ENCODE data around the gene MAB21L2. TPM values are rescaled to one million over a fixed set of nuclear protein-coding genes. Genes with fewer than 3 reads are reported as not detected.

The MAB21L2 gene
- total RNA-seq, 1 experiment from 2014 or later: not detected

GRCh38 chr4:150577796-150578195, 4.2 kb upstream of the MAB21L2 start (continued):
- TF ChIP-seq AFF4 (CRISPR knock-in tag; IDR thresholded peaks at IDR 0.05; ENCODE audit: borderline replicate concordance): no peak
- TF ChIP-seq, protein P1, sequence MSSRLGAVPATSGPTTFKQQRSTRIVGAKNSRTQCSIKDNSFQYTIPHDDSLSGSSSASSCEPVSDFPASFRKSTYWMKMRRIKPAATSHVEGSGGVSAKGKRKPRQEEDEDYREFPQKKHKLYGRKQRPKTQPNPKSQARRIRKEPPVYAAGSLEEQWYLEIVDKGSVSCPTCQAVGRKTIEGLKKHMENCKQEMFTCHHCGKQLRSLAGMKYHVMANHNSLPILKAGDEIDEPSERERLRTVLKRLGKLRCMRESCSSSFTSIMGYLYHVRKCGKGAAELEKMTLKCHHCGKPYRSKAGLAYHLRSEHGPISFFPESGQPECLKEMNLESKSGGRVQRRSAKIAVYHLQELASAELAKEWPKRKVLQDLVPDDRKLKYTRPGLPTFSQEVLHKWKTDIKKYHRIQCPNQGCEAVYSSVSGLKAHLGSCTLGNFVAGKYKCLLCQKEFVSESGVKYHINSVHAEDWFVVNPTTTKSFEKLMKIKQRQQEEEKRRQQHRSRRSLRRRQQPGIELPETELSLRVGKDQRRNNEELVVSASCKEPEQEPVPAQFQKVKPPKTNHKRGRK (CRISPR knock-in tag; IDR thresholded peaks at IDR 0.05; ENCODE audit: borderline replicate concordance): no peak
- TF ChIP-seq, protein P2, sequence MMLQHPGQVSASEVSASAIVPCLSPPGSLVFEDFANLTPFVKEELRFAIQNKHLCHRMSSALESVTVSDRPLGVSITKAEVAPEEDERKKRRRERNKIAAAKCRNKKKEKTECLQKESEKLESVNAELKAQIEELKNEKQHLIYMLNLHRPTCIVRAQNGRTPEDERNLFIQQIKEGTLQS (CRISPR knock-in tag; conservative IDR thresholded peaks at IDR 0.05): no peak
- no peak for TF ChIP-seq CBFB (CRISPR knock-in tag; IDR thresholded peaks at IDR 0.05; ENCODE audit: low read depth)
- no peak for TF ChIP-seq OVOL2 (CRISPR knock-in tag; IDR thresholded peaks at IDR 0.05; ENCODE audit: borderline replicate concordance)
- TF ChIP-seq SP1 (CRISPR knock-in tag; conservative IDR thresholded peaks at IDR 0.05): no peak
- TF ChIP-seq ZNF423 (CRISPR knock-in tag; IDR thresholded peaks at IDR 0.05): no peak
- no peak for TF ChIP-seq RELA (CRISPR knock-in tag; IDR thresholded peaks at IDR 0.05; ENCODE audit: borderline replicate concordance)
- no peak for TF ChIP-seq FOXK1 (CRISPR knock-in tag; IDR thresholded peaks at IDR 0.05)
- TF ChIP-seq, protein P3, sequence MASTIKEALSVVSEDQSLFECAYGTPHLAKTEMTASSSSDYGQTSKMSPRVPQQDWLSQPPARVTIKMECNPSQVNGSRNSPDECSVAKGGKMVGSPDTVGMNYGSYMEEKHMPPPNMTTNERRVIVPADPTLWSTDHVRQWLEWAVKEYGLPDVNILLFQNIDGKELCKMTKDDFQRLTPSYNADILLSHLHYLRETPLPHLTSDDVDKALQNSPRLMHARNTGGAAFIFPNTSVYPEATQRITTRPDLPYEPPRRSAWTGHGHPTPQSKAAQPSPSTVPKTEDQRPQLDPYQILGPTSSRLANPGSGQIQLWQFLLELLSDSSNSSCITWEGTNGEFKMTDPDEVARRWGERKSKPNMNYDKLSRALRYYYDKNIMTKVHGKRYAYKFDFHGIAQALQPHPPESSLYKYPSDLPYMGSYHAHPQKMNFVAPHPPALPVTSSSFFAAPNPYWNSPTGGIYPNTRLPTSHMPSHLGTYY (CRISPR knock-in tag; IDR thresholded peaks at IDR 0.05): no peak
- TF ChIP-seq ELF4 (CRISPR knock-in tag; IDR thresholded peaks at IDR 0.05; ENCODE audit: low read depth): no peak

GRCh38 chr4:150578745-150579501, 3.0 kb upstream of the MAB21L2 start:
- peak overlapping the region; percentile 78 for H3K4me3 Mint-ChIP-seq
- H3K27ac Mint-ChIP-seq: no peak overlapping the region
- H3K36me3 Mint-ChIP-seq: no peaks in the 10 kb centered on the region
- POLR2A ChIA-PET: interaction anchor here (0.6 kb wide), 1 partner anchor 11 kb away, joined by 4 read pairs; no protein-coding TSS in a partner anchor
- H3K9me3 Mint-ChIP-seq: no peaks in the 10 kb centered on the region
- CTCF ChIA-PET: interaction anchor here (0.7 to 1.3 kb wide), 2 partner anchors 12 to 14 kb away, joined by 4 to 6 read pairs; no protein-coding TSS in a partner anchor
- peak; percentile 21 for DNase-seq (ENCODE audit: low spot score)
- ATAC-seq: peak; percentile 10
- H3K27me3 Mint-ChIP-seq (ENCODE audit: low read depth): peaks cover 56% of the 10 kb centered on the region
- H3K4me1 Mint-ChIP-seq: peaks cover 40% of the 10 kb centered on the region
- no peak for TF ChIP-seq FOXJ3 (CRISPR knock-in tag; IDR thresholded peaks at IDR 0.05; ENCODE audit: borderline replicate concordance)
- TF ChIP-seq, protein P4, sequence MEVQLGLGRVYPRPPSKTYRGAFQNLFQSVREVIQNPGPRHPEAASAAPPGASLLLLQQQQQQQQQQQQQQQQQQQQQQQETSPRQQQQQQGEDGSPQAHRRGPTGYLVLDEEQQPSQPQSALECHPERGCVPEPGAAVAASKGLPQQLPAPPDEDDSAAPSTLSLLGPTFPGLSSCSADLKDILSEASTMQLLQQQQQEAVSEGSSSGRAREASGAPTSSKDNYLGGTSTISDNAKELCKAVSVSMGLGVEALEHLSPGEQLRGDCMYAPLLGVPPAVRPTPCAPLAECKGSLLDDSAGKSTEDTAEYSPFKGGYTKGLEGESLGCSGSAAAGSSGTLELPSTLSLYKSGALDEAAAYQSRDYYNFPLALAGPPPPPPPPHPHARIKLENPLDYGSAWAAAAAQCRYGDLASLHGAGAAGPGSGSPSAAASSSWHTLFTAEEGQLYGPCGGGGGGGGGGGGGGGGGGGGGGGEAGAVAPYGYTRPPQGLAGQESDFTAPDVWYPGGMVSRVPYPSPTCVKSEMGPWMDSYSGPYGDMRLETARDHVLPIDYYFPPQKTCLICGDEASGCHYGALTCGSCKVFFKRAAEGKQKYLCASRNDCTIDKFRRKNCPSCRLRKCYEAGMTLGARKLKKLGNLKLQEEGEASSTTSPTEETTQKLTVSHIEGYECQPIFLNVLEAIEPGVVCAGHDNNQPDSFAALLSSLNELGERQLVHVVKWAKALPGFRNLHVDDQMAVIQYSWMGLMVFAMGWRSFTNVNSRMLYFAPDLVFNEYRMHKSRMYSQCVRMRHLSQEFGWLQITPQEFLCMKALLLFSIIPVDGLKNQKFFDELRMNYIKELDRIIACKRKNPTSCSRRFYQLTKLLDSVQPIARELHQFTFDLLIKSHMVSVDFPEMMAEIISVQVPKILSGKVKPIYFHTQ (CRISPR knock-in tag; IDR thresholded peaks at IDR 0.05): no peak
- no peak for TF ChIP-seq ZNF281 (CRISPR knock-in tag; IDR thresholded peaks at IDR 0.05)
- TF ChIP-seq STAT6 (CRISPR knock-in tag; conservative IDR thresholded peaks at IDR 0.05; ENCODE audit: low read depth): no peak
- no peak for TF ChIP-seq ETV6 (CRISPR knock-in tag; IDR thresholded peaks at IDR 0.05)
- no peak for TF ChIP-seq E2F1 (CRISPR knock-in tag; IDR thresholded peaks at IDR 0.05)
- no peak for TF ChIP-seq MYBL2 (CRISPR knock-in tag; IDR thresholded peaks at IDR 0.05)
